Activated naive CD8-positive, alpha-beta T cell (primary cell): ENCODE measurements around the gene CFAP74.
"Not testable (repeated sequence)": the region's sequence is repeated elsewhere in the genome, so short reads cannot be mapped to it uniquely, and the experiment has no call there.

ENCODE experiments used
- H3K27ac Mint-ChIP-seq: one replicate; pipeline ENCODE4 v1.8.0; 2021; ENCODE audit warnings: mixed read lengths
- H3K27me3 Mint-ChIP-seq: one replicate; pipeline ENCODE4 v1.8.0; 2021; ENCODE audit warnings: mixed read lengths
- H3K36me3 Mint-ChIP-seq: one replicate; pipeline ENCODE4 v1.8.0; 2021; ENCODE audit warnings: mixed read lengths
- H3K4me1 Mint-ChIP-seq: one replicate; pipeline ENCODE4 v1.8.0; 2021; ENCODE audit warnings: low read depth, mixed read lengths
- H3K4me3 Mint-ChIP-seq: one replicate; pipeline ENCODE4 v1.8.0; 2021; ENCODE audit warnings: mild to moderate bottlenecking, mixed read lengths
- H3K9me3 Mint-ChIP-seq: one replicate; pipeline ENCODE4 v1.8.0; 2021; ENCODE audit warnings: low read depth, mixed read lengths

The CFAP74 gene

DNA sequence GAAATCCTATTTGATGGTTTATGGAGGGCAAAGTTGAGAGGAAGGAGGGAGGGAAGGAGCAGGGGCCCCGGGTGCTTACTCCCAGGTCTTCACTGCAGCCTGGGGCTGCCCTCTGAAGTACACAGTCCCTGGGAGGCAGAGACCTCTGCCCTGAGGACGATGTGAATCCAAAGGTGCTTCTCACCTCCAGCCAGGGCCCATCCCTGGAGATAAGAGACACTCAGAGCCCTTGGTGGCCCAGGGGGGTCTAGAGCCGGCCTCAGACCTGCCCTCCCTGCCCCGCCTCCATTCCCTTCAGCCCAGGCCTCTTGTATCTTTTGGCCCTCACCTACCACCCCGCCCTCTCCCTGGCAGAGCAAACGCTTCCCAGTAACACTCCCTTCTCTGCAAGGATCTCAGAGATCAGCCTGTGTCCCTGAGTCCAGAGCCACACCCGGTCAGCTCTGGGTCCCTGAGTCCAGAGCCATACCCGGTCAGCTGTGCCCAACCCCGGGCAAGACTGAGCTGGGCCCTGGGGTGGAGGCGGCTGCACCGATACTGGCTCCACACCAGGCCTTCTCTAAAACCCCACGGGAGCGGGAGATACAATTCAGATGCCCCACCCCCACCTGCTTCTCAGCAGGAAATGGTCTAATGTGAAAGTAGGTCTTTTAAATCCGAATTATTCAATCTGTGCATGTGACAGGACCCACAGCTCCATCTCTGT is 109.1 kb downstream of the CFAP74 start:
- no peaks in the 10 kb centered on the region for H3K36me3 Mint-ChIP-seq
- H3K4me3 Mint-ChIP-seq, result no peak overlapping the region
- H3K27ac Mint-ChIP-seq, result peak overlapping the region; percentile 34
- H3K4me1 Mint-ChIP-seq, result peaks cover 38% of the 10 kb centered on the region
- no peaks in the 10 kb centered on the region for H3K9me3 Mint-ChIP-seq
- no peaks in the 10 kb centered on the region for H3K27me3 Mint-ChIP-seq

DNA sequence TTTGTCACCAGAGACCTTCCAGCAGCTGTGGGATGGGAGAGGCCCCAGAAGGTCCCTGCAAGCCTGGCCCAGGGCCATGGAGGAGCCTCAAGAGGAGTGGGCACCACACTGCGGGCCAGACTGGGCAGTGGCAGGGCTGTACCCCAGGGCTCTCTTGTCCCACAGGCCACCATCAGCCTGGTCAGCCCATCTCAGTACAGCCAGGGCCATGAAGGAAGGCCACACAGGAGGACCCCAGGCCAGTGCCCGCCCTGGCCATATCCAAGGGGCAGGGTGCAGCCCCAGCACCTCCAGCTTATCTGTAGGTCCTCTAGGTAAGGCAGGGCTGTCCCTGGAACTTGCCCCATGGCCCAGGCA is 109.6 kb downstream of the CFAP74 start:
- peaks cover 40% of the 10 kb centered on the region for H3K4me1 Mint-ChIP-seq
- no peak overlapping the region for H3K27ac Mint-ChIP-seq
- peak overlapping the region; percentile 40 for H3K4me3 Mint-ChIP-seq
- peaks cover 2% of the 10 kb centered on the region for H3K36me3 Mint-ChIP-seq
- H3K27me3 Mint-ChIP-seq, result no peaks in the 10 kb centered on the region
- no peaks in the 10 kb centered on the region for H3K9me3 Mint-ChIP-seq

DNA sequence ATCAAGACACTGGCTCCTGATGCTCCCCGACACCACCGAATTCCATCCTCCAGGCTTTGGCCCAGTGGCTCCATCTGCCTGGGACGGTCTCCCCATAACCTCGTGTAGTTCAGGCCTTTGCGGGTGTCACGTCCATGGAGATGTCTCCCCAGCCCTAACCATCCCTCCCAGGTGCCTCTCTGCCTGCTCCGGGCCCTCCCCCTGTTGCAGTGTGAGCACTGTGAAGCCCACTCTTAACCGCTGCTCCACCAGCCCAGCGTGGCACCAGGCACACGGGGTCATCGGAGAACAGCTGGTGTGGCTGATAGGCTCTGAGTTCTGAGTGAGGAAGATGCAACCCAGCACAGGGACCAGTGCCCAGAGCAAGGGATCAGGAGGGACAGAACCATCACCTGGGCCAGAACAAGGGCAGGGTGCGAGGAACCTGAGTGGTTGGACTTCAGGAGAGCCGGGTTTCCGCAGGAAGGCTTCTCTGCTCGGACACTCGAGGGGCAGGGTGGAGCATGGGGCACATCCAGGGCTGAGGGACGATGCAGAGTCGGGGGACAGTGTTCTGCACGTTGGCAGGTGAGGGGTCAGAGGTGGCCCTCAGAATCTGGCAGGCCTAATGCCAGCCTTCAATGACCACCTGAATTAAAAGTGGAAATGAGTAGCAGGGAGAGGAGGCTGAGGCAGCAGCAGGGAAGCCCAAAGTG is 110.1 kb downstream of the CFAP74 start:
- Mint-ChIP-seq H3K9me3 (no peaks in the 10 kb centered on the region), H3K27me3 (no peaks in the 10 kb centered on the region), H3K4me1 (peaks cover 45% of the 10 kb centered on the region), H3K27ac (no peak overlapping the region), H3K36me3 (peaks cover 4% of the 10 kb centered on the region), H3K4me3 (peak overlapping the region; percentile 72)

DNA sequence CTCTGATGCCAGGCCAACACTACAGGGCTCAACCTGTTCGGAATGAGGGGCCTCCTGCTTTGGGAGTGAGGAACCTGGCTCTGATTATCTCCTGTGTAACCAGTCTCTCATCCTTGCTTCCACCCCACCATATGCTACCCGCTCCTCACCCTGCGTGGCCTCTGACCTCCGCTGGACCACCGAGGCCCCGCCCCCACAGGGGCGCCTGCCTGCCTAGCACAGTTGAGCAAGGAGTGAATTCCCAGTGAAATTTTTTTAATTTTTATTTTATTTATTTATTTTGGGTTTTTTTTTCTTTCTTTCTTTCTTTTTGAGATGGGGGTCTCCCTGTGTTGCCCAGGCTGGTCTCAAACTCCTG is 110.8 kb downstream of the CFAP74 start:
- H3K27me3 Mint-ChIP-seq, result no peaks in the 10 kb centered on the region
- peaks cover 4% of the 10 kb centered on the region for H3K36me3 Mint-ChIP-seq
- H3K9me3 Mint-ChIP-seq, result no peaks in the 10 kb centered on the region
- H3K4me3 Mint-ChIP-seq, result peak overlapping the region; percentile 96
- peaks cover 49% of the 10 kb centered on the region for H3K4me1 Mint-ChIP-seq
- H3K27ac Mint-ChIP-seq, result peak overlapping the region; percentile 98

DNA sequence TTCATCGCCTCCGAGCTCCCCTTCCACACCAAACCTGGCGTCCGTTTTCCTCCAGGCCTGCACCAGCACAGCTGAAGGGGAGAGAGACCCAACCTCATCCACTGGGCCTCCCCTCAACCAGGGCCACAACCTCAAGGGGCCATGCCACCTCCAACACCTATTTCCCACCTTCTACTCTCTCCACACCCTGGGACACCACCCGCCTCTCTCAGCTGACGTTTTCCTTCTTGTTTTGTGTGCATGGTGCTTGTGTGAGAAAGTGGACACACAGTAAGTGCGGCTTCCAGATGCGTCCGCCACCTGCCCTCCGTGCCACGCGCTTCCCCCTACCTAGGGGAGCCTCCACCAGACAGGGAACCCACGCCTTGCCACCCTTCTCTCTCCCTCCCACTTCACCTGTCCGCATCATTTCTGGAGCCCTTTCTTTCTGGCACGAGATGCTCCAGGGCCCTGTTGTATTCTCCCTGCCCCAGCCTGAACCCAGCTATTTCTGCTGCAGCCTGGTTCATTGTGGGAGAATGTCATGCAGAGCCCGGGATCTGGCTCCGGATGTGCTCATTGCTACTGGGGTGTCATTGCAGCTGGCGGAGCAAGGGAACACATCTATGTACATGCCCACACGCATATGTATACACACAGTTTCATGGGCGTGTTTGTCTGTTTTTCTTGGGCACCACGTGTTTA is 111.4 kb downstream of the CFAP74 start:
- Mint-ChIP-seq H3K9me3 (no peaks in the 10 kb centered on the region), H3K4me1 (peaks cover 53% of the 10 kb centered on the region), H3K36me3 (peaks cover 4% of the 10 kb centered on the region), H3K27ac (peak overlapping the region; percentile 98), H3K4me3 (peak overlapping the region; percentile 96), H3K27me3 (no peaks in the 10 kb centered on the region)

- no peaks in the 10 kb centered on the region for H3K27me3 Mint-ChIP-seq
- H3K36me3 Mint-ChIP-seq, result peaks cover 4% of the 10 kb centered on the region
- H3K27ac Mint-ChIP-seq, result peak overlapping the region; percentile 98
- H3K4me1 Mint-ChIP-seq, result peaks cover 58% of the 10 kb centered on the region
- H3K4me3 Mint-ChIP-seq, result peak overlapping the region; percentile 96
- no peaks in the 10 kb centered on the region for H3K9me3 Mint-ChIP-seq
Measured at GRCh38 chr1:1891349-1892078, 112.1 kb downstream of the CFAP74 start.

- H3K9me3 Mint-ChIP-seq, result no peaks in the 10 kb centered on the region
- peak within 1 kb of the TSS; percentile 96 for H3K4me3 Mint-ChIP-seq
- peak within 1 kb of the TSS; percentile 98 for H3K27ac Mint-ChIP-seq
- H3K36me3 Mint-ChIP-seq, result peaks cover 4% of the 10 kb centered on the region
- peaks cover 59% of the 10 kb centered on the region for H3K4me1 Mint-ChIP-seq
- no peaks in the 10 kb centered on the region for H3K27me3 Mint-ChIP-seq
Measured at GRCh38 chr1:1890506-1891348, 112.9 kb downstream of the CFAP74 start, which contains the start of gene GNB1. GNB1 (minus strand) TSS chr1:1891087; CDS start chr1:1825453, 65,634 bp downstream.

GRCh38 chr1:1889847-1890505 is 113.6 kb downstream of the CFAP74 start:
- Mint-ChIP-seq H3K27ac (peak overlapping the region; percentile 56), H3K27me3 (no peaks in the 10 kb centered on the region), H3K36me3 (peaks cover 4% of the 10 kb centered on the region), H3K4me3 (peak overlapping the region; percentile 87), H3K4me1 (peaks cover 53% of the 10 kb centered on the region), H3K9me3 (no peaks in the 10 kb centered on the region)

DNA sequence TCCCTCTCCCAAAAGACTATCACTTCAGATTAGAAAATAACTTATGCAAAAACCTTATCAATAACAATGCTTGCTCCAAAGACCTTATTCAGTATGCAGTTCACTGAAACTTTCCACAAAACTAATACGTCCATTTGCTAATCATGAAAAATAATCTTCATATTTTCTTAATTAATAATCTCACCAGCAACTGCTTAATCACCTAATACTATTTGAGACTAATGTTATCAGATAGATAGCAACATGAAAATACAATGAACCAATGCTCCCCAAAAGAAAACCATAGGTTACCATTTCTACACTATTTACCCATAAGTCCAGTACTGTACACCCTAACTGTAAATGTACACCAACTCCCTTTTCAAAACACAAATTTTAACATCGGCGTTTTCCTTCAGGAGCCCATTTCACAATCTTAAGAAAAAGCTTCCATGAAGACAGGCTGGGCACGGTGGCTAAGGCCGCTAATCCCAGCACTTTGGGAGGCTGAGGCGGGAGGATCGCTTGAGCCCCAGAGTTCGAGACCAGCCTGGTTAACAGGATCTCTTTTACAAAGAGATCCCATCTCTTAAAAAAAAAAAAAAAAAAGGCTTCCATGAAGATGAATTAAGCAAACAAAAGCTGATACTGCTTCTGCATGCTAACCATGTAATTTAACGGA is 114.4 kb downstream of the CFAP74 start:
- Mint-ChIP-seq H3K4me3 (peak overlapping the region; percentile 87), H3K27me3 (no peaks in the 10 kb centered on the region), H3K9me3 (no peaks in the 10 kb centered on the region), H3K4me1 (peaks cover 52% of the 10 kb centered on the region), H3K27ac (peak overlapping the region; percentile 56), H3K36me3 (peaks cover 4% of the 10 kb centered on the region)

- H3K27ac Mint-ChIP-seq, H3K36me3 Mint-ChIP-seq, H3K9me3 Mint-ChIP-seq, H3K27me3 Mint-ChIP-seq: not testable (repeated sequence)
- Mint-ChIP-seq H3K4me3 (peak overlapping the region; percentile 42), H3K4me1 (peaks cover 74% of the 10 kb centered on the region)
Measured at GRCh38 chr1:1883890-1884289, 119.7 kb downstream of the CFAP74 start.

GRCh38 chr1:1883092-1883873 is 120.3 kb downstream of the CFAP74 start:
- Mint-ChIP-seq H3K4me3 (peak overlapping the region; percentile 51), H3K27me3 (no peaks in the 10 kb centered on the region), H3K4me1 (peaks cover 74% of the 10 kb centered on the region), H3K27ac (peak overlapping the region; percentile 22), H3K9me3 (no peaks in the 10 kb centered on the region), H3K36me3 (peaks cover 4% of the 10 kb centered on the region)

DNA sequence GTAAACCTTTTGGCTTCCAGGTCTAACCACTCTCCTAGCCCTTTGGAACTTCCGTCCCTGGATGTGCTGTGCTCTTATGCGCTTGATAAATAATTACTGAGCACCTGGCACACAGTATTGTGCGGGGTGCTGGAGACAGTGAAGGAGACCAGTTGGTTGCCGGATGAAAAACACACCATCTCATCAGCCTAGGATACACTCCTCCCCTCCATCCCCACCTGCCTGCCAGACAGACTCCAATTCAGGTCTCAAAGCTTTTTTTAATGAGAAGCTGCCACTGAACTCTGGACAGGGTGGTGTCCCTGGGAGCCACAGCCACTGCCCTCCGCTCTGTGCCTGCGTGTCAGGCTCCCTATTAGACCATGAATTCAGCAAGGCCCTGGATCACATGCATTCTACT is 121.9 kb downstream of the CFAP74 start:
- no peak overlapping the region for H3K4me3 Mint-ChIP-seq

More for the DNA sequence above, 121.9 kb downstream of the CFAP74 start:
- H3K9me3 Mint-ChIP-seq, result no peaks in the 10 kb centered on the region
- H3K36me3 Mint-ChIP-seq, result peaks cover 4% of the 10 kb centered on the region
- peaks cover 70% of the 10 kb centered on the region for H3K4me1 Mint-ChIP-seq
- peak overlapping the region; percentile 29 for H3K27ac Mint-ChIP-seq
- no peaks in the 10 kb centered on the region for H3K27me3 Mint-ChIP-seq
